HCT116 (cell line): Measurements from ENCODE around the gene NKAIN4. TPM values are rescaled to one million over a fixed set of nuclear protein-coding genes. Genes with fewer than 3 reads are reported as not detected.

Source experiments
- ATAC-seq: fragments of 200-7000 bp; cut with Tn5 transposase; 2 replicates; pipeline ENCODE4 v1.9.1; 2020; ENCODE audit warnings: mild to moderate bottlenecking, moderate library complexity
- BruUV-seq: library from RNA; stranded (reverse); fragments of 400-500 nt; replicated peaks from 2 replicates; lab custom pipeline; 2021; lab: Mats Ljungman, UMichigan
- CTCF ChIA-PET: fragments of 300-600 bp; sonication (Branson Sonifier 250); formaldehyde crosslinking; loops from one replicate; lab custom pipeline; 2021; ENCODE audit warnings: antibody characterized with exemption; lab: Charles Lee
- POLR2A ChIA-PET: fragments of 300-600, 350-600 bp; sonication (Branson Sonifier 250); formaldehyde crosslinking; loops from one replicate; lab custom pipeline; 2021; ENCODE audit warnings: antibody characterized with exemption; lab: Charles Lee
- RAD21 ChIA-PET, 2 experiments: fragments of 300-600 bp; sonication (Branson Sonifier 250); formaldehyde crosslinking; loops; one replicate each; lab custom pipeline; 2023; ENCODE audit warnings: low total read pairs in 2 of 2; ENCODE audit not compliant: uncharacterized antibody in 2 of 2, unreplicated experiment in 2 of 2, low non-redundant PET in 1 of 2; lab: Charles Lee
- DNase-seq: peaks from one replicate; pipeline ENCODE4 v3.0.0-alpha.2; 2010; ENCODE audit warnings: low read depth, low spot score
- H2AFZ ChIP-seq: fragments of 200-600 bp; shearing (Covaris generic), sonication (generic); 2 replicates; pipeline ENCODE4 v1.6.1; 2017; ENCODE audit warnings: low read depth, mixed run types, mixed read lengths, antibody characterized with exemption, low read length; ENCODE audit not compliant: poor library complexity, severe bottlenecking
- H3K27ac ChIP-seq: 2 replicates; pipeline ENCODE4 v1.5.1; 2012; ENCODE audit warnings: low read depth, low read length
- H3K27me3 ChIP-seq: fragments of 200-600 bp; sonication (generic); 2 replicates; pipeline ENCODE4 v1.6.1; 2016; ENCODE audit warnings: mixed run types, low read length, mixed read lengths; ENCODE audit not compliant: insufficient read depth
- H3K36me3 ChIP-seq, 2 experiments: fragments of 200-500 bp in 1 of 2; fragments of 200-600 bp in 1 of 2; sonication (Bioruptor generic) in 1 of 2; sonication (generic) in 1 of 2; 2 replicates each; pipeline versions ENCODE4 v1.5.1 to v1.6.1; 2014 to 2016; ENCODE audit warnings: low read length in 2 of 2, inconsistent platforms in 1 of 2, mixed read lengths in 1 of 2, mixed run types in 1 of 2; ENCODE audit not compliant: insufficient read depth in 2 of 2, control insufficient read depth in 1 of 2
- H3K4me1 ChIP-seq, 2 experiments: fragments of 200-600 bp in 1 of 2; sonication (generic) in 1 of 2; 2 replicates each; pipeline versions ENCODE4 v1.5.1 to v1.6.1; 2012 to 2017; ENCODE audit warnings: low read length in 2 of 2, inconsistent platforms in 1 of 2, mild to moderate bottlenecking in 1 of 2, mixed read lengths in 1 of 2, mixed run types in 1 of 2, moderate library complexity in 1 of 2; ENCODE audit not compliant: insufficient read depth in 2 of 2, control insufficient read depth in 1 of 2
- H3K4me2 ChIP-seq: fragments of 200-600 bp; sonication (generic); 2 replicates; pipeline ENCODE4 v1.6.1; 2017; ENCODE audit warnings: mixed run types, low read length, mixed read lengths
- H3K4me3 ChIP-seq, 2 experiments: fragments of 200-600 bp in 1 of 2; sonication (generic) in 1 of 2; replicated peaks in 1 of 2; 2 replicates each; pipeline ENCODE4 v1.5.1; 2011 to 2016; ENCODE audit warnings: low read length in 2 of 2, control low read depth in 1 of 2, low read depth in 1 of 2, mild to moderate bottlenecking in 1 of 2, mixed read lengths in 1 of 2, mixed run types in 1 of 2
- H3K79me2 ChIP-seq: fragments of 200-600 bp; sonication (generic); 2 replicates; pipeline ENCODE4 v1.6.1; 2017; ENCODE audit warnings: mild to moderate bottlenecking, mixed run types, low read length, moderate library complexity, mixed read lengths; ENCODE audit not compliant: insufficient read depth
- H3K9ac ChIP-seq: fragments of 200-600 bp; sonication (generic); 2 replicates; pipeline ENCODE4 v1.6.1; 2016; ENCODE audit warnings: low read length, mixed read lengths
- H3K9me2 ChIP-seq: fragments of 200-600 bp; sonication (generic), shearing (Covaris generic); 2 replicates; pipeline ENCODE4 v1.6.1; 2017; ENCODE audit warnings: mixed run types, mild to moderate bottlenecking, moderate library complexity; ENCODE audit not compliant: insufficient read depth
- H3K9me3 ChIP-seq, 2 experiments: fragments of 200-500 bp in 1 of 2; fragments of 200-600 bp in 1 of 2; sonication (Bioruptor generic) in 1 of 2; sonication (generic) in 1 of 2; 2 replicates each; pipeline ENCODE4 v1.6.1; 2014 to 2017; ENCODE audit warnings: low read length in 2 of 2, mixed read lengths in 2 of 2, inconsistent platforms in 1 of 2, low read depth in 1 of 2, mild to moderate bottlenecking in 1 of 2, mixed run types in 1 of 2, moderate library complexity in 1 of 2; ENCODE audit not compliant: control insufficient read depth in 1 of 2, insufficient read depth in 1 of 2
- H4K20me1 ChIP-seq: fragments of 200-600 bp; sonication (generic), shearing (Covaris generic); 2 replicates; pipeline ENCODE4 v1.6.1; 2017; ENCODE audit warnings: mixed run types, mild to moderate bottlenecking, moderate library complexity; ENCODE audit not compliant: insufficient read depth
- CBX3 ChIP-seq: IDR thresholded peaks from 2 replicates; pipeline ENCODE4 v1.6.1; 2012; ENCODE audit warnings: low read depth
- CTCF ChIP-seq, 3 experiments: fragments of 200-600 bp in 1 of 3; sonication (generic) in 1 of 3; IDR thresholded peaks in 2 of 3; conservative IDR thresholded peaks in 1 of 3; 2 replicates each; pipeline ENCODE4 v1.5.1; 2012 to 2017; ENCODE audit warnings: low read depth in 2 of 3, low read length in 2 of 3, antibody characterized with exemption in 1 of 3, borderline replicate concordance in 1 of 3, control low read depth in 1 of 3, mild to moderate bottlenecking in 1 of 3, mixed read lengths in 1 of 3, mixed run types in 1 of 3, moderate library complexity in 1 of 3; ENCODE audit not compliant: insufficient read depth in 1 of 3
- RAD21 ChIP-seq: IDR thresholded peaks from 2 replicates; pipeline ENCODE4 v1.6.1; 2012; ENCODE audit warnings: low read depth, mild to moderate bottlenecking
- SP1 ChIP-seq: IDR thresholded peaks from 2 replicates; pipeline ENCODE4 v1.6.1; 2012; ENCODE audit warnings: low read depth
- SRF ChIP-seq: IDR thresholded peaks from 2 replicates; pipeline ENCODE4 v1.6.1; 2012; ENCODE audit warnings: low read depth
- ZFX ChIP-seq: fragments of 450-650 bp; IDR thresholded peaks from 2 replicates; pipeline ENCODE4 v1.6.1; 2017
- ZNF274 ChIP-seq: fragments of 200-500 bp; sonication (Bioruptor generic); IDR thresholded peaks from 2 replicates; pipeline ENCODE4 v1.6.1; 2014; ENCODE audit warnings: mild to moderate bottlenecking, low read depth, low read length, inconsistent platforms
- intact Hi-C: fragments of 100-400 bp; cut with micrococcal nuclease; formaldehyde crosslinking; loops from 2 replicates; pipeline ENCODE4 v1.10.0; 2022
- total RNA-seq: library from RNA; stranded (reverse); gene quantifications from one replicate; pipeline ENCODE4 v1.2.1, GENCODE V29; 2021; ENCODE audit not compliant: unreplicated experiment

Gene NKAIN4
- total RNA-seq, 1 experiment from 2014 or later, result not detected

- Histone ChIP-seq H3K4me2 (no peak overlapping the region), H4K20me1 (no peaks in the 10 kb centered on the region), H3K9me2 (no peaks in the 10 kb centered on the region), H3K27ac (no peak overlapping the region), H3K4me1 (peaks cover 4 to 18% of the 10 kb centered on the region in 2 experiments; a peak in 3 of 4 replicates), H3K36me3 (peaks cover 0 to 9% of the 10 kb centered on the region in 2 experiments; a peak in 1 of 4 replicates), H3K27me3 (no peaks in the 10 kb centered on the region), H2AFZ (no peak overlapping the region), H3K9me3 (no peaks in the 10 kb centered on the region), H3K79me2 (no peaks in the 10 kb centered on the region), H3K9ac (no peak overlapping the region), H3K4me3 (no peak overlapping the region)
- POLR2A ChIA-PET, result no interaction called here
- TF ChIP-seq ZFX, result no peak
- TF ChIP-seq SP1, result no peak
- TF ChIP-seq SRF, result no peak
- TF ChIP-seq CBX3, result no peak
- intact Hi-C loops, result loop anchor here (1.0 to 2.0 kb wide), 2 partner anchors 69 to 109 kb away; no protein-coding TSS in a partner anchor
- no peak for ATAC-seq
- CTCF ChIA-PET, result interaction anchor here (1.7 to 1.9 kb wide), 2 partner anchors 18 to 68 kb away, joined by 7 to 19 read pairs; no protein-coding TSS in a partner anchor
- RAD21 ChIA-PET, result no interaction called here
- no peak for DNase-seq
- BruUV-seq, result no TSS peak
Observed at GRCh38 chr20:63291811-63292210, 37.5 kb upstream of the NKAIN4 start.

DNA sequence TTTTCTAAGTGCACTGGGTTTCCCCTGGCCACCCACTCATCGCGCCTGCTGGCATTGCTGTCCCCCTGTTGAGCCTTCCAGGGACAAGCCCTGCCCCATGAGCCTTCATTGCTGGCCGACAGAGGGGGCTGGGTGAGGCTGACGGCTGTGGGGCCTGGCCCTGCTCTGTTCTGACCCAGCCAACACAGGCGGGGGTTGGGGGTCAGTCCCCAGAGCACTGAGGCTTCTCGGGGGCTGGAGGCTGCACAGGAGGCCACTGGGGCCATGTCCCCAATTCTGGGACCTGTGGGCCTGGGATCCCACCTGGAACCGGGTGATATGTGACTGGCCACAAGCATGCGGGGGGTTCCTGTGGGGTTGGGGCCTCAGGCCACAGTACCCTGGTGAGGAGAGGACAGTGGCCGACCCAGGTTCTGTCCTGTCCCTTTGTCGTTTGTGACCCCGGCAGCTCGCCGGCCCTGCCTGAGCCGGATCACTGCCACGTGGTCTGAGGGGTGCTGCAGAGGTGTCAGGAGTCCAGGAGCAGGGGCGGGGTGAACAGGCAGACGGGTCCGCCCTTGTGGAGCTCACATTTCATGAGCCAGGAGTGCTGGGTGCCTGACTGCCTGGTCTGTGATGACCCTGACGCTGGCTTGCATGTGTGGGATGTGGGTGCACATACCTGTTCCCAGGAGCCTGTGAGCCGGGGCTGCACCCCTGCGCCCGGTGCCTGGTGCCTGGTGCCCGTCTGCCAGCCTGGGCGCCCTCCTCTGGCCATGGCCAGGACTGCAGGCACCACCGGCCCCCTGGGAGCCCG lies 36.6 kb upstream of the NKAIN4 start:
- Histone ChIP-seq H3K36me3 (peaks cover 0 to 9% of the 10 kb centered on the region in 2 experiments; a peak in 1 of 4 replicates), H2AFZ (no peak overlapping the region), H3K79me2 (no peaks in the 10 kb centered on the region), H3K4me3 (no peak overlapping the region)
- intact Hi-C loops, result loop anchor here (1.0 to 2.0 kb wide), 2 partner anchors 68 to 108 kb away; no protein-coding TSS in a partner anchor
- RAD21 ChIA-PET, result no interaction called here
- TF ChIP-seq CTCF (IDR thresholded peaks at IDR 0.05 in 2 of 3, conservative IDR thresholded peaks at IDR 0.05 in 1 of 3; ENCODE audit: borderline replicate concordance in 1 of 3, insufficient read depth in 1 of 3, low read depth in 2 of 3, low read length in 2 of 3) (peak; percentile 50 to 84 (median 62); a peak in 5 of 6 replicates), ZNF274 (no peak), RAD21 (peak; percentile 57)
- TF ChIP-seq, all 23 proteins: peak for 2
- Histone ChIP-seq H3K9me3 (no peaks in the 10 kb centered on the region), H3K9me2 (no peaks in the 10 kb centered on the region), H3K4me1 (peaks cover 4 to 18% of the 10 kb centered on the region in 2 experiments; a peak in 3 of 4 replicates), H3K4me2 (peak overlapping the region; percentile 43), H3K9ac (peak overlapping the region; percentile 23; the same call in 1 of the 2 replicates), H4K20me1 (no peaks in the 10 kb centered on the region), H3K27me3 (no peaks in the 10 kb centered on the region), H3K27ac (no peak overlapping the region; the same call in 1 of the 2 replicates)
- DNase-seq, result peak; percentile 13
- ChIA-PET POLR2A (no interaction called here), CTCF (interaction anchor here (1.7 to 1.9 kb wide), 2 partner anchors 19 to 67 kb away, joined by 7 to 19 read pairs; no protein-coding TSS in a partner anchor)
- ATAC-seq, result peak; percentile 84
- BruUV-seq, result no TSS peak
